ENCODE measurements around the gene GTF2IRD1. TPM values are rescaled to one million over a fixed set of nuclear protein-coding genes. Genes with fewer than 3 reads are reported as not detected.
"Not testable (repeated sequence)": the region's sequence is repeated elsewhere in the genome, so short reads cannot be mapped to it uniquely, and the experiment has no call there.

Gene GTF2IRD1
- polyA plus RNA-seq, 1 of the 3 experiments (the other 2 are of a cell fraction), result 26.4 TPM

GRCh38 chr7:74418076-74418475 lies 35.6 kb upstream of the GTF2IRD1 start (continued):
- TF ChIP-seq RFX5 (IDR thresholded peaks at IDR 0.05; ENCODE audit: low read length) (no peak), CHD2 (IDR thresholded peaks at IDR 0.05; ENCODE audit: low read length, partially characterized antibody) (no peak)

- H3K9ac ChIP-seq, result no peak overlapping the region
- H3F3A ChIP-seq (replicated peaks; ENCODE audit: insufficient read depth), result peaks cover 9% of the 10 kb centered on the region
- no peaks in the 10 kb centered on the region for H4K20me1 ChIP-seq (ENCODE audit: insufficient read depth)
- TF ChIP-seq GATA2 (CRISPR knock-in tag; IDR thresholded peaks at IDR 0.05), result no peak
- no peak for TF ChIP-seq NRF1 (IDR thresholded peaks at IDR 0.05; ENCODE audit: low read depth, low read length)
- TF ChIP-seq FOXJ3 (CRISPR knock-in tag; IDR thresholded peaks at IDR 0.05), result no peak
- no peak for TF ChIP-seq EZH2phosphoT487 (IDR thresholded peaks at IDR 0.05; ENCODE audit: borderline replicate concordance, low read depth)
- no peak for TF ChIP-seq TAF1 (IDR thresholded peaks at IDR 0.05; ENCODE audit: borderline replicate concordance, low read depth, low read length)
- no peak for TF ChIP-seq ZBTB33 (IDR thresholded peaks at IDR 0.05; ENCODE audit: borderline replicate concordance, low read depth)
- no peak for TF ChIP-seq CTCF (IDR thresholded peaks at IDR 0.05)
- TF ChIP-seq POLR2AphosphoS5 (IDR thresholded peaks at IDR 0.05; ENCODE audit: low read depth, low read length), result no peak
- TF ChIP-seq REST (IDR thresholded peaks at IDR 0.05; ENCODE audit: low read depth, low read length), result no peak
- no peak for TF ChIP-seq MEF2A (IDR thresholded peaks at IDR 0.05; ENCODE audit: borderline replicate concordance, low read depth)
- no peak for TF ChIP-seq NFIC (IDR thresholded peaks at IDR 0.05; ENCODE audit: borderline replicate concordance)
- WGBS (ENCODE audit: low lambda C conversion rate), result 77% methylated on average over 10 of the region's 10 CpGs
- no peaks in the 10 kb centered on the region for H3K9me2 ChIP-seq
- no peak overlapping the region for H2AFZ ChIP-seq (ENCODE audit: low read depth)
- CTCF ChIA-PET, result interaction anchor here (0.8 to 8.1 kb wide), 20 partner anchors 9 to 302 kb away, joined by 3 to 130 read pairs (median 7); no protein-coding TSS in a partner anchor
- no peak overlapping the region for H3K4me3 ChIP-seq (ENCODE audit: low read depth in 2 of 2, low read length in 1 of 2)
- no peak overlapping the region for H3K4me2 ChIP-seq
- no peaks in the 10 kb centered on the region for H3K79me2 ChIP-seq (ENCODE audit: insufficient read depth)
- DNase-seq, result no peak
- no peaks in the 10 kb centered on the region for H3K36me3 ChIP-seq (replicated peaks in 1 of 2; ENCODE audit: control insufficient read depth in 1 of 2, insufficient read depth in 2 of 2, low read length in 1 of 2)
- H3K9me3 ChIP-seq, result no peaks in the 10 kb centered on the region
- H3K4me1 ChIP-seq (ENCODE audit: control insufficient read depth in 1 of 2, insufficient read depth in 2 of 2, low read depth in 1 of 2, low read length in 1 of 2), result peaks cover 0 to 3% of the 10 kb centered on the region in 2 experiments; a peak in 1 of 4 replicates
- no peaks in the 10 kb centered on the region for H3K27me3 ChIP-seq (ENCODE audit: insufficient read depth)
- no peak overlapping the region for H3K27ac ChIP-seq (ENCODE audit: low read depth in 2 of 2, low read length in 1 of 2)
- POLR2A ChIA-PET, result no interaction called here
Observed at GRCh38 chr7:74418538-74418937, 35.2 kb upstream of the GTF2IRD1 start.

- H3K27me3 ChIP-seq (ENCODE audit: insufficient read depth); H3K36me3 ChIP-seq (replicated peaks in 1 of 2; ENCODE audit: control insufficient read depth in 1 of 2, insufficient read depth in 2 of 2, low read length in 1 of 2); H3K9ac ChIP-seq; H3K4me1 ChIP-seq (ENCODE audit: control insufficient read depth in 1 of 2, insufficient read depth in 2 of 2, low read depth in 1 of 2, low read length in 1 of 2); H3K9me2 ChIP-seq; H2AFZ ChIP-seq (ENCODE audit: low read depth); H3K9me3 ChIP-seq; H4K20me1 ChIP-seq (ENCODE audit: insufficient read depth); H3F3A ChIP-seq (replicated peaks; ENCODE audit: insufficient read depth); H3K4me2 ChIP-seq; H3K79me2 ChIP-seq (ENCODE audit: insufficient read depth); H3K27ac ChIP-seq (ENCODE audit: low read depth in 2 of 2, low read length in 1 of 2); H3K4me3 ChIP-seq (ENCODE audit: low read depth in 2 of 2, low read length in 1 of 2); DNase-seq; POLR2A ChIA-PET: not testable (repeated sequence)
- CTCF ChIA-PET, result interaction anchor here (2.1 to 8.1 kb wide), 2 partner anchors 125 to 150 kb away, joined by 5 to 130 read pairs; no protein-coding TSS in a partner anchor
- WGBS (ENCODE audit: low lambda C conversion rate), result 65% methylated on average over 4 of the region's 4 CpGs
Observed at GRCh38 chr7:74419232-74419631, 34.5 kb upstream of the GTF2IRD1 start.
